Keratinocyte (primary cell): ENCODE measurements around the gene B4GALNT3. TPM values are rescaled to one million over a fixed set of nuclear protein-coding genes. Genes with fewer than 3 reads are reported as not detected.

Source experiments
- DNase-seq: peaks from one replicate; pipeline ENCODE4 v3.0.0-alpha.2; 2011; ENCODE audit warnings: low read depth, missing footprints, low spot score
- FAIRE-seq: peaks from 2 replicates; lab custom pipeline; 2011; peaks lifted over from hg19 to GRCh38; lab: Jason Lieb, UNC
- H2AFZ ChIP-seq: 2 replicates; pipeline ENCODE4 v1.6.0; 2012; ENCODE audit warnings: low read length, control low read depth, inconsistent platforms; ENCODE audit not compliant: control insufficient read depth
- H3K27ac ChIP-seq: 2 replicates; pipeline ENCODE4 v1.5.1; 2011; ENCODE audit warnings: low read length; ENCODE audit not compliant: control insufficient read depth, insufficient read depth
- H3K27me3 ChIP-seq: 3 replicates; pipeline ENCODE4 v1.6.0; 2011; ENCODE audit warnings: low read length; ENCODE audit not compliant: control insufficient read depth, insufficient read depth; ENCODE audit errors: extremely low read depth
- H3K36me3 ChIP-seq, 2 experiments: 2 replicates in 1 of 2; 3 replicates in 1 of 2; pipeline ENCODE4 v1.5.1; 2011; ENCODE audit warnings: low read length in 2 of 2, mild to moderate bottlenecking in 1 of 2; ENCODE audit not compliant: control insufficient read depth in 2 of 2, insufficient read depth in 2 of 2; ENCODE audit errors: extremely low read depth in 1 of 2
- H3K4me1 ChIP-seq: 3 replicates; pipeline ENCODE4 v1.5.1; 2011; ENCODE audit warnings: low read length; ENCODE audit not compliant: control insufficient read depth, insufficient read depth; ENCODE audit errors: extremely low read depth
- H3K4me2 ChIP-seq: 3 replicates; pipeline ENCODE4 v1.6.0; 2011; ENCODE audit warnings: low read depth, low read length; ENCODE audit not compliant: control insufficient read depth, insufficient read depth; ENCODE audit errors: extremely low read depth
- H3K4me3 ChIP-seq, 3 experiments: fragments of 200-600 bp in 1 of 3; sonication (generic) in 1 of 3; 2 replicates in 2 of 3; 3 replicates in 1 of 3; pipeline ENCODE4 v1.5.1; 2011 to 2016; ENCODE audit warnings: low read length in 3 of 3, mild to moderate bottlenecking in 3 of 3, control low read depth in 2 of 3, inconsistent platforms in 1 of 3, low read depth in 1 of 3, mixed read lengths in 1 of 3, mixed run types in 1 of 3, moderate library complexity in 1 of 3; ENCODE audit not compliant: control insufficient read depth in 2 of 3, insufficient read depth in 2 of 3; ENCODE audit errors: extremely low read depth in 1 of 3
- H3K79me2 ChIP-seq: 2 replicates; pipeline ENCODE4 v1.6.0; 2012; ENCODE audit warnings: low read length; ENCODE audit not compliant: control insufficient read depth, insufficient read depth
- H3K9ac ChIP-seq: 3 replicates; pipeline ENCODE4 v1.6.0; 2011; ENCODE audit warnings: low read length; ENCODE audit not compliant: control insufficient read depth, insufficient read depth; ENCODE audit errors: extremely low read depth
- H3K9me1 ChIP-seq: 3 replicates; pipeline ENCODE4 v1.6.0; 2011; ENCODE audit warnings: low read length; ENCODE audit not compliant: control insufficient read depth, insufficient read depth; ENCODE audit errors: extremely low read depth
- H3K9me3 ChIP-seq: 2 replicates; pipeline ENCODE4 v1.5.1; 2012; ENCODE audit warnings: low read depth, low read length; ENCODE audit not compliant: control insufficient read depth
- H4K20me1 ChIP-seq: 3 replicates; pipeline ENCODE4 v1.6.0; 2011; ENCODE audit warnings: low read length; ENCODE audit not compliant: control insufficient read depth, insufficient read depth; ENCODE audit errors: extremely low read depth
- CTCF ChIP-seq, 3 experiments: IDR thresholded peaks in 1 of 3; conservative IDR thresholded peaks in 1 of 3; optimal IDR thresholded peaks in 1 of 3; 2 replicates in 2 of 3; 3 replicates in 1 of 3; pipeline versions ENCODE3 to v1.5.1; 2011; ENCODE audit warnings: low read length in 3 of 3, mild to moderate bottlenecking in 3 of 3, moderate library complexity in 2 of 3, control low read depth in 1 of 3, inconsistent platforms in 1 of 3; ENCODE audit not compliant: insufficient read depth in 2 of 3; ENCODE audit errors: extremely low read depth in 1 of 3
- EZH2 ChIP-seq: IDR thresholded peaks from one replicate; pipeline ENCODE4 v1.6.1; 2012; ENCODE audit warnings: inconsistent platforms, mild to moderate bottlenecking, low read length, moderate library complexity
- dilution Hi-C: fragments of 300-500 bp; cut with MboI; formaldehyde crosslinking; loops from one replicate; pipeline ENCODE4 v1.7.0; 2020; ENCODE audit warnings: low sequenced_read_pairs; ENCODE audit not compliant: extremely low pct_ligation_motif_present
- polyA plus RNA-seq, 5 experiments: library from polyadenylated mRNA; depleted of rRNA in 3 of 5; stranded (reverse) in 3 of 5; stranded (forward) in 1 of 5; unstranded in 1 of 5; fragments of >200 nt; gene quantifications; 1 replicate in 1 of 5; 2 replicates in 3 of 5; 3 replicates in 1 of 5; pipeline versions ENCODE4 v1.2.1 to v1.2.3, GENCODE V29; 2011 to 2012; ENCODE audit warnings: missing spikeins in 2 of 5, low read depth in 1 of 5, low replicate concordance in 1 of 5

The B4GALNT3 gene
- polyA plus RNA-seq, 1 donor (not counting 4 experiments of a cell fraction or from before 2014, with no cell fraction given): 7.5 TPM

- Histone ChIP-seq H3K9me3 (peaks cover 2% of the 10 kb centered on the region), H3K4me3 (no peak overlapping the region), H4K20me1 (no peaks in the 10 kb centered on the region), H3K4me1 (peaks cover 53% of the 10 kb centered on the region), H3K9ac (no peak overlapping the region), H2AFZ (no peak overlapping the region), H3K27me3 (no peaks in the 10 kb centered on the region), H3K36me3 (no peaks in the 10 kb centered on the region), H3K79me2 (no peaks in the 10 kb centered on the region), H3K4me2 (no peak overlapping the region), H3K9me1 (peaks cover 2% of the 10 kb centered on the region), H3K27ac (no peak overlapping the region)
- TF ChIP-seq EZH2: no peak
- TF ChIP-seq CTCF (optimal IDR thresholded peaks at IDR 0.05 in 1 of 3, IDR thresholded peaks at IDR 0.05 in 1 of 3, conservative IDR thresholded peaks at IDR 0.05 in 1 of 3; ENCODE audit: extremely low read depth in 1 of 3, insufficient read depth in 2 of 3, low read length in 3 of 3): no peak
- dilution Hi-C loops: no loop called here
- FAIRE-seq: no peak
- no peak for DNase-seq
These were observed 74.5 kb downstream of the B4GALNT3 start for GRCh38 chr12:534216-534615.

GRCh38 chr12:535396-535795 lies 75.7 kb downstream of the B4GALNT3 start:
- FAIRE-seq: no peak
- H3K36me3 ChIP-seq: no peaks in the 10 kb centered on the region
- dilution Hi-C loops: no loop called here

More at GRCh38 chr12:535396-535795, 75.7 kb downstream of the B4GALNT3 start:
- Histone ChIP-seq H3K4me2 (no peak overlapping the region), H3K79me2 (no peaks in the 10 kb centered on the region), H3K27me3 (no peaks in the 10 kb centered on the region), H3K4me1 (peaks cover 50% of the 10 kb centered on the region), H3K4me3 (no peak overlapping the region), H4K20me1 (no peaks in the 10 kb centered on the region), H3K27ac (no peak overlapping the region), H3K9me1 (peaks cover 2% of the 10 kb centered on the region), H2AFZ (no peak overlapping the region), H3K9me3 (no peaks in the 10 kb centered on the region), H3K9ac (no peak overlapping the region)
- no peak for TF ChIP-seq EZH2
- no peak for TF ChIP-seq CTCF (optimal IDR thresholded peaks at IDR 0.05 in 1 of 3, IDR thresholded peaks at IDR 0.05 in 1 of 3, conservative IDR thresholded peaks at IDR 0.05 in 1 of 3; ENCODE audit: extremely low read depth in 1 of 3, insufficient read depth in 2 of 3, low read length in 3 of 3)
- DNase-seq: no peak
